Activated B cell treated with CpG ODN at 0.5 μM for 24 hours (primary cell): ENCODE data around the gene GRAP. TPM values are rescaled to one million over a fixed set of nuclear protein-coding genes. Genes with fewer than 3 reads are reported as not detected.

Experiments
- ATAC-seq: fragments of 200-7000 bp; cut with Tn5 transposase; one replicate; pipeline ENCODE4 v1.10.0; 2021; ENCODE audit warnings: low read depth, mild to moderate bottlenecking, moderate library complexity
- CTCF ChIA-PET: fragments of 350-600 bp; sonication (Branson Sonifier 250); formaldehyde crosslinking; loops from one replicate; lab custom pipeline; 2021; ENCODE audit warnings: antibody characterized with exemption; lab: Charles Lee
- POLR2A ChIA-PET: fragments of 350-600 bp; sonication (Branson Sonifier 250); formaldehyde crosslinking; loops from one replicate; lab custom pipeline; 2021; ENCODE audit warnings: antibody characterized with exemption; lab: Charles Lee
- DNase-seq: peaks from one replicate; pipeline ENCODE4 v3.0.0; 2022
- H3K27ac Mint-ChIP-seq: one replicate; pipeline ENCODE4 v1.8.0; 2020; ENCODE audit warnings: mixed read lengths
- H3K27me3 Mint-ChIP-seq: one replicate; pipeline ENCODE4 v1.8.0; 2021; ENCODE audit warnings: mixed read lengths
- H3K36me3 Mint-ChIP-seq: one replicate; pipeline ENCODE4 v1.8.0; 2021; ENCODE audit warnings: low read depth, mixed read lengths
- H3K4me1 Mint-ChIP-seq: one replicate; pipeline ENCODE4 v1.8.0; 2021; ENCODE audit warnings: mixed read lengths
- H3K4me3 Mint-ChIP-seq: one replicate; pipeline ENCODE4 v1.8.0; 2020; ENCODE audit warnings: mild to moderate bottlenecking, mixed read lengths
- H3K9me3 Mint-ChIP-seq: one replicate; pipeline ENCODE4 v1.8.0; 2020; ENCODE audit warnings: mixed read lengths
- intact Hi-C: fragments of 100-400 bp; cut with micrococcal nuclease; formaldehyde crosslinking; loops from one replicate; pipeline ENCODE4 v1.15.1; 2024
- total RNA-seq: library from RNA; stranded (reverse); gene quantifications from 2 replicates; pipeline ENCODE4 v1.2.3, GENCODE V29; 2022
- TF ChIP-seq, protein P1 (sequence below): fragments of 200-600 bp; IDR thresholded peaks from one replicate; pipeline ENCODE4 v1.8.0; 2022; ENCODE audit warnings: antibody characterized with exemption, mild to moderate bottlenecking

Gene GRAP
- total RNA-seq, 1 donor from 2014 or later: 39.2 TPM

DNA sequence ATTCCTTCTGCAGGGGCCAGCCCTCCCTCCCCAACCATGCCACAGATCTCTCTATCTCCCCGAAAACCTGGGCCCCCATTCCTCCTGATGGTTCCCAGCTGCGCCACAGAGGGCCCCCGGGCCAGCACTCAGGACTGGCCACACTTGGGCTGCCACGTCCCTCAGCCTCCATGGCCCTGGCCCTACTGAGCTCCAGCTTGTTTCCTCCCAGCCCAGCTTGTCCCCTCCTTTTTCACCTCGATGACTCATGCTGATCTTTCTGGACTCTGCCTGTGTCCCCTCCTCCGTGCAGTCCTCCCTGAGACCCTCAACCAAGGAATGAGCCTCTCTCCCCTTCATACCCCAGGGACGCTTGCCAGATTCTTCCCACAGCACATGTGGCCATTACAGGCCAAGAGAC is 31.3 kb downstream of the GRAP start:
- H3K27ac Mint-ChIP-seq: no peak overlapping the region

DNA sequence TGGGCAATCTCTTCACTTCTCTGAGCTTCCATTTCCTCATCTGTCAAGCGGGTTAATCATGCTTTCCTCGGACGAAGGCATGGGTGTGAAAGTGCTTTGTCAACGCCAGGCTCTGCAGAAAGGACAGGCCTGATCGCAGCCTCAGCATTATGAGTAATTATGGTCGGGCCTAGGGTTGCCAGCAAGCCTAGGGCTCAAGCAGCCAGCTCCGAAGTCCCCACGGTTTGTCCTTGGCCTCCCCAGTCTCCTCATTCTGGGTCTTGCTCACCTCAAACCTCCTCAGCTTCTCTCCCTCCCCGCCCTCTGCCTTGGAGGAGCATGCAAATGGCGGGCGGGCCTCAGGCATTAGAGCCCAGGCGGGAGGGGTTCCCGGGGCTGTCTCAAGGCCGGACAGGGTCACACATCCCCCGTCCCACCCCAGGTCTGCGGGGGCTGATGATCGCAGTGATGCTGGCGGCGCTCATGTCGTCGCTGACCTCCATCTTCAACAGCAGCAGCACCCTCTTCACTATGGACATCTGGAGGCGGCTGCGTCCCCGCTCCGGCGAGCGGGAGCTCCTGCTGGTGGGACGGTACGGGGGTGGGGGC is 32.0 kb downstream of the GRAP start:
- CTCF ChIA-PET: no interaction called here
- no peak for DNase-seq
- no peak for ATAC-seq

More for the DNA sequence above, 31.3 kb downstream of the GRAP start:
- Mint-ChIP-seq H3K36me3 (peaks cover 12% of the 10 kb centered on the region), H3K4me3 (no peak overlapping the region), H3K9me3 (no peaks in the 10 kb centered on the region), H3K27me3 (no peaks in the 10 kb centered on the region), H3K4me1 (peaks cover 13% of the 10 kb centered on the region)
- ATAC-seq: no peak
- intact Hi-C loops: loop anchor here (10.0 kb wide), 2 partner anchors 51 to 101 kb away; no protein-coding TSS in a partner anchor
- DNase-seq: no peak
- ChIA-PET CTCF (no interaction called here), POLR2A (no interaction called here)
- TF ChIP-seq, protein P1, sequence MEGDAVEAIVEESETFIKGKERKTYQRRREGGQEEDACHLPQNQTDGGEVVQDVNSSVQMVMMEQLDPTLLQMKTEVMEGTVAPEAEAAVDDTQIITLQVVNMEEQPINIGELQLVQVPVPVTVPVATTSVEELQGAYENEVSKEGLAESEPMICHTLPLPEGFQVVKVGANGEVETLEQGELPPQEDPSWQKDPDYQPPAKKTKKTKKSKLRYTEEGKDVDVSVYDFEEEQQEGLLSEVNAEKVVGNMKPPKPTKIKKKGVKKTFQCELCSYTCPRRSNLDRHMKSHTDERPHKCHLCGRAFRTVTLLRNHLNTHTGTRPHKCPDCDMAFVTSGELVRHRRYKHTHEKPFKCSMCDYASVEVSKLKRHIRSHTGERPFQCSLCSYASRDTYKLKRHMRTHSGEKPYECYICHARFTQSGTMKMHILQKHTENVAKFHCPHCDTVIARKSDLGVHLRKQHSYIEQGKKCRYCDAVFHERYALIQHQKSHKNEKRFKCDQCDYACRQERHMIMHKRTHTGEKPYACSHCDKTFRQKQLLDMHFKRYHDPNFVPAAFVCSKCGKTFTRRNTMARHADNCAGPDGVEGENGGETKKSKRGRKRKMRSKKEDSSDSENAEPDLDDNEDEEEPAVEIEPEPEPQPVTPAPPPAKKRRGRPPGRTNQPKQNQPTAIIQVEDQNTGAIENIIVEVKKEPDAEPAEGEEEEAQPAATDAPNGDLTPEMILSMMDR: no peak

DNA sequence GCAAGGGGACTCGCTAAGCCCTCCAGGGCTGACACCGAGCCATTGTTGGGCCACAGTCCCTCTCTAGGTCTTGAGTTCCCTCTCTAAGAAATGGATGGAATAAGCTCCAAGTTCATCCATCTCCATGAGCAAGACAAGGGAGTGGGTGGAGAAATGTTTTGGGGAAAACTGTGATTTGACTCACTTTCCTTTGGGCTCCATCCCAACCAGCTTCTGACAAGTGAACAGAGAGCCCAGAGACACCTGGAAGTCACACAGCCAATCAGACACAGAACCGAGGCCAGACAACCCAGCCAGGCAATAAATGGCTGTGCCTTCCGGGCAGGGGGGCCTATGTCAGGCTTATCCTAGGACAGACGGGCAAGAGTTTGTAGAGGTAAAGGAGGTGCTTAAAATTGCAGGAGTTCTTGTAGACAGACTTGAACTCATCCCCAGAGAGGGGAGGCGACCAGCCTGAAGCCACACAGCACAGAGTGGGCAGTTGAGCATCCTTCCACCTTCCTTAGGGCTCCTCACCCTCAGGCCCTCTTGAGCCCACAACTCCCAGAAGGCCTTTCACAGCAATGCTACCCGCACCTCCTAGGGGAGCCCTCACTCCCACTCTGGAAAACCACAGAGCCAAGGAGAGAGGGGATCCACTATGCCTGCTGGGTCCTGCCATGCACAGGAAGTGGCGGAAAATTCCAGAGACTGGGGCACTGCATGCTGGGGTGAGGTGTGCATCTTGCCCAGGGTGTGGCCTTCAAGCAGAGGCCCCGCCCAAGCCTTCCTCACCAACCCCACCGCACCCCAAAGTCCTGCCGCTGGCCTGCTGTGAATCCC is 32.7 kb downstream of the GRAP start:
- TF ChIP-seq, protein P1: no peak
- H3K4me1 Mint-ChIP-seq: peaks cover 6% of the 10 kb centered on the region
- H3K27me3 Mint-ChIP-seq: no peaks in the 10 kb centered on the region
- no peaks in the 10 kb centered on the region for H3K9me3 Mint-ChIP-seq
- H3K36me3 Mint-ChIP-seq: peaks cover 3% of the 10 kb centered on the region
- intact Hi-C loops: loop anchor here (10.0 kb wide), 2 partner anchors 49 to 99 kb away; no protein-coding TSS in a partner anchor
- H3K27ac Mint-ChIP-seq: no peak overlapping the region
- H3K4me3 Mint-ChIP-seq: no peak overlapping the region
- ChIA-PET CTCF (no interaction called here), POLR2A (no interaction called here)
- DNase-seq (no peak), ATAC-seq (no peak)

More for the DNA sequence above, 32.0 kb downstream of the GRAP start:
- Mint-ChIP-seq H3K9me3 (no peaks in the 10 kb centered on the region), H3K27me3 (no peaks in the 10 kb centered on the region), H3K36me3 (peaks cover 6% of the 10 kb centered on the region), H3K4me1 (peaks cover 10% of the 10 kb centered on the region), H3K27ac (no peak overlapping the region), H3K4me3 (no peak overlapping the region)
- POLR2A ChIA-PET: no interaction called here
- intact Hi-C loops: loop anchor here (10.0 kb wide), 2 partner anchors 50 to 100 kb away; no protein-coding TSS in a partner anchor
- TF ChIP-seq, protein P1: no peak

DNA sequence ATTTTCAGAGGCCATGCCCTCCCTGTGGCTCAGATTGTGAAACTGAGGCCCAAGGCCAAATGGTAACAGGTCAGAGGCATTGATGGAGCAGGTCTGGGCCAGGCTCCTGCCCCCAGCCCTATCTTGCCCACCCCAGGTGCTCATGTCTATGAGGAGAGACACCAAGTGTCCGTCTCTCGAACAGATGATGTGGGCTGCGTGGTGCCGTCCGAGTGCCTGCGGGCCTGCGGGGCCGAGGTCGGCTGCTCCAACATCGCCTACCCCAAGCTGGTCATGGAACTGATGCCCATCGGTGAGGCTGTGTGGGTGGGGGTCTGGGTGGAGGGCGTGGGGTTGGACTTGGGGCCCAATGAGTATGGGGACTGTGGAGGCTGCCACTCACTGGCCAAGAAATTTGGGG is 33.5 kb downstream of the GRAP start:
- H3K4me3 Mint-ChIP-seq: no peak overlapping the region
- H3K9me3 Mint-ChIP-seq: no peaks in the 10 kb centered on the region
- intact Hi-C loops: loop anchor here (10.0 kb wide), 2 partner anchors 48 to 98 kb away; no protein-coding TSS in a partner anchor
- no peaks in the 10 kb centered on the region for H3K27me3 Mint-ChIP-seq
- ATAC-seq: no peak
- H3K27ac Mint-ChIP-seq: no peak overlapping the region
- ChIA-PET CTCF (no interaction called here), POLR2A (no interaction called here)
- H3K36me3 Mint-ChIP-seq: no peaks in the 10 kb centered on the region
- H3K4me1 Mint-ChIP-seq: peaks cover 2% of the 10 kb centered on the region
- DNase-seq: no peak
- TF ChIP-seq, protein P1: no peak
